Measurements from ENCODE around the gene RNLS. TPM values are rescaled to one million over a fixed set of nuclear protein-coding genes. Genes with fewer than 3 reads are reported as not detected.
A peak's percentile ranks its signal among the peaks of the same experiment; 100 is the strongest.

The RNLS gene
- total and polyA plus RNA-seq, 2 of the 4 experiments (the other 2 are of a cell fraction): 4.5 to 7.0 TPM

- H2BK15ac ChIP-seq (ENCODE audit: low read depth, low read length): no peak overlapping the region
- H3K79me1 ChIP-seq (ENCODE audit: low read depth in 1 of 2, low read length in 2 of 2): no peaks in the 10 kb centered on the region
- H4K20me1 ChIP-seq (ENCODE audit: insufficient read depth, low read length): no peaks in the 10 kb centered on the region
- no peak overlapping the region for H3K4me2 ChIP-seq (ENCODE audit: low read depth, low read length)
- H4K5ac ChIP-seq (ENCODE audit: low read depth, low read length): no peak overlapping the region
- H3K56ac ChIP-seq (ENCODE audit: extremely low read depth, insufficient read depth, low read length): no peak overlapping the region
- peak overlapping the region; percentile 42; the same call in 1 of the 2 replicates for H3K18ac ChIP-seq (ENCODE audit: low read depth, low read length)
- no peak overlapping the region for H2AK5ac ChIP-seq (ENCODE audit: low read depth, low read length)
- H3K36me3 ChIP-seq (ENCODE audit: control insufficient read depth, insufficient read depth, low read length): no peaks in the 10 kb centered on the region
- no peak overlapping the region for H4K8ac ChIP-seq (ENCODE audit: low read depth in 2 of 2, low read length in 2 of 2)
- no peak overlapping the region for H3K14ac ChIP-seq (replicated peaks; ENCODE audit: low read depth, low read length)
- dilution Hi-C loops (cut with HindIII; ENCODE audit: low sequenced_read_pairs, unreplicated experiment) (no loop called here), in situ Hi-C loops (cut with MboI; ENCODE audit: low sequenced_read_pairs) (no loop called here), intact Hi-C loops (cut with micrococcal nuclease) (no loop called here)
- no TSS peak for BruUV-seq (replicated peaks)
- no peak overlapping the region for H3K4ac ChIP-seq (ENCODE audit: low read depth, low read length)
- H2AK9ac ChIP-seq (replicated peaks; ENCODE audit: low read depth, low read length, poor library complexity): no peak overlapping the region
- DNase-seq (no peak), ATAC-seq (ENCODE audit: low read depth) (no peak)
- no peaks in the 10 kb centered on the region; the same call in 1 of the 2 replicates for H3K9me1 ChIP-seq (ENCODE audit: insufficient read depth, low read length)
- H4K91ac ChIP-seq (ENCODE audit: insufficient read depth, low read depth, low read length): no peak overlapping the region
- no peak overlapping the region for H2BK120ac ChIP-seq (ENCODE audit: low read depth, low read length)
- H2AFZ ChIP-seq (replicated peaks; ENCODE audit: low read length, poor library complexity): no peak overlapping the region
- peaks cover 6% of the 10 kb centered on the region for H3K4me1 ChIP-seq (ENCODE audit: control insufficient read depth, insufficient read depth, low read length)
- H3K23ac ChIP-seq (ENCODE audit: low read depth, low read length): no peak overlapping the region
- POLR2A ChIA-PET (ENCODE audit: unreplicated experiment): no interaction called here
- no peaks in the 10 kb centered on the region for H3K9me3 ChIP-seq (ENCODE audit: control insufficient read depth, insufficient read depth, low read length)
- no peak overlapping the region for H3K9ac ChIP-seq (ENCODE audit: low read depth, low read length)
- H2BK20ac ChIP-seq (ENCODE audit: low read depth, low read length): peak overlapping the region; percentile 57; the same call in 1 of the 2 replicates
- H3K27me3 ChIP-seq (ENCODE audit: control insufficient read depth, insufficient read depth, low read length): no peaks in the 10 kb centered on the region
- CTCF ChIA-PET: interaction anchor here (1.1 to 1.2 kb wide), 2 partner anchors 9 to 523 kb away, joined by 3 to 4 read pairs; no protein-coding TSS in a partner anchor
- TF ChIP-seq, protein P1, sequence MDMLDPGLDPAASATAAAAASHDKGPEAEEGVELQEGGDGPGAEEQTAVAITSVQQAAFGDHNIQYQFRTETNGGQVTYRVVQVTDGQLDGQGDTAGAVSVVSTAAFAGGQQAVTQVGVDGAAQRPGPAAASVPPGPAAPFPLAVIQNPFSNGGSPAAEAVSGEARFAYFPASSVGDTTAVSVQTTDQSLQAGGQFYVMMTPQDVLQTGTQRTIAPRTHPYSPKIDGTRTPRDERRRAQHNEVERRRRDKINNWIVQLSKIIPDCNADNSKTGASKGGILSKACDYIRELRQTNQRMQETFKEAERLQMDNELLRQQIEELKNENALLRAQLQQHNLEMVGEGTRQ (IDR thresholded peaks at IDR 0.05; ENCODE audit: low read depth, low read length): no peak
- TF ChIP-seq CHD1 (IDR thresholded peaks at IDR 0.05; ENCODE audit: low read depth, low read length): no peak
- no peak for TF ChIP-seq MAFK (IDR thresholded peaks at IDR 0.05; ENCODE audit: low read depth, low read length)
- no peak for TF ChIP-seq RAD21 (IDR thresholded peaks at IDR 0.05; ENCODE audit: low read length)
- no peak overlapping the region for H3K27ac ChIP-seq (ENCODE audit: insufficient read depth, low read length)
- H3K4me3 ChIP-seq (ENCODE audit: insufficient read depth, low read depth, low read length): no peak overlapping the region
- WGBS, 2 experiments (ENCODE audit: extremely low coverage in 2 of 2, insufficient read length in 1 of 2): no CpG with 5 or more reads among the region's 3 CpGs
- H2BK5ac ChIP-seq (ENCODE audit: low read depth, low read length, poor library complexity, severe bottlenecking): no peak overlapping the region
Measured at GRCh38 chr10:88293651-88294230, 289.4 kb downstream of the RNLS start.

Data from IMR-90 (cell line).